PC-9 (cell line): ENCODE results near the gene GTPBP3.

Experiments
- CTCF ChIP-seq: fragments of 200-600 bp; sonication (generic); conservative IDR thresholded peaks from 2 replicates; pipeline ENCODE4 v1.6.1; 2017; ENCODE audit warnings: mixed run types, antibody characterized with exemption, mild to moderate bottlenecking, moderate library complexity
- EZH2 ChIP-seq: fragments of 200-600 bp; sonication (generic); IDR thresholded peaks from 2 replicates; pipeline ENCODE4 v1.8.0; 2017; ENCODE audit warnings: antibody characterized with exemption, low read depth

GRCh38 chr19:17357724-17358123 is 20.4 kb downstream of the GTPBP3 start:
- TF ChIP-seq CTCF (no peak), EZH2 (no peak)
